Mesendoderm (in vitro differentiated cells): Measurements from ENCODE around the gene FGFBP3. TPM values are rescaled to one million over a fixed set of nuclear protein-coding genes. Genes with fewer than 3 reads are reported as not detected.
A peak's percentile ranks its signal among the peaks of the same experiment; 100 is the strongest.

Experiments
- DNase-seq: peaks from one replicate; pipeline ENCODE4 v3.0.0; 2013
- H2AK5ac ChIP-seq: 2 replicates; pipeline ENCODE4 v1.6.1; 2013; ENCODE audit warnings: low read length, inconsistent platforms
- H2BK120ac ChIP-seq: 2 replicates; pipeline ENCODE4 v1.6.1; 2013; ENCODE audit warnings: low read depth, mild to moderate bottlenecking, low read length, moderate library complexity, mixed read lengths
- H2BK15ac ChIP-seq: replicated peaks from 2 replicates; pipeline ENCODE4 v1.6.1; 2013; ENCODE audit warnings: low read depth, mild to moderate bottlenecking, moderate library complexity
- H2BK5ac ChIP-seq: 2 replicates; pipeline ENCODE4 v1.6.1; 2013; ENCODE audit warnings: low read length, inconsistent platforms
- H3K18ac ChIP-seq: 2 replicates; pipeline ENCODE4 v1.6.1; 2013; ENCODE audit warnings: mild to moderate bottlenecking, low read length, mixed read lengths
- H3K23ac ChIP-seq: one replicate; pipeline ENCODE4 v1.6.1; 2013; ENCODE audit warnings: low read length
- H3K27ac ChIP-seq: 2 replicates; pipeline ENCODE4 v1.5.1; 2013; ENCODE audit warnings: low read depth, mild to moderate bottlenecking, inconsistent platforms, low read length, moderate library complexity
- H3K27me3 ChIP-seq: 2 replicates; pipeline ENCODE4 v1.6.1; 2013; ENCODE audit warnings: low read length, control low read depth, mild to moderate bottlenecking, inconsistent platforms; ENCODE audit not compliant: insufficient read depth, poor library complexity
- H3K36me3 ChIP-seq: 2 replicates; pipeline ENCODE4 v1.6.1; 2013; ENCODE audit warnings: low read length, inconsistent platforms; ENCODE audit not compliant: control insufficient read depth, insufficient read depth
- H3K4ac ChIP-seq: one replicate; pipeline ENCODE4 v1.6.1; 2013; ENCODE audit warnings: low read depth, mild to moderate bottlenecking, low read length, moderate library complexity
- H3K4me1 ChIP-seq: 2 replicates; pipeline ENCODE4 v1.6.1; 2013; ENCODE audit warnings: low read depth, low read length, inconsistent platforms; ENCODE audit not compliant: control insufficient read depth
- H3K4me2 ChIP-seq: 2 replicates; pipeline ENCODE4 v1.6.1; 2013; ENCODE audit warnings: low read length
- H3K4me3 ChIP-seq: 2 replicates; pipeline ENCODE4 v1.5.1; 2013; ENCODE audit warnings: mild to moderate bottlenecking, low read length
- H3K56ac ChIP-seq: one replicate; pipeline ENCODE4 v1.6.1; 2013; ENCODE audit warnings: low read length
- H3K79me1 ChIP-seq: 2 replicates; pipeline ENCODE4 v1.6.1; 2013; ENCODE audit warnings: low read length, inconsistent platforms
- H3K79me2 ChIP-seq: 2 replicates; pipeline ENCODE4 v1.6.1; 2013; ENCODE audit warnings: mild to moderate bottlenecking, low read length; ENCODE audit not compliant: control insufficient read depth, insufficient read depth
- H3K9ac ChIP-seq: 2 replicates; pipeline ENCODE4 v1.6.1; 2013; ENCODE audit warnings: low read length, inconsistent platforms
- H4K5ac ChIP-seq: one replicate; pipeline ENCODE4 v1.6.1; 2013; ENCODE audit warnings: low read length
- H4K8ac ChIP-seq: one replicate; pipeline ENCODE4 v1.6.1; 2013; ENCODE audit warnings: low read depth, mild to moderate bottlenecking, control low read depth, low read length, moderate library complexity
- WGBS: extraction: QIAGEN DNeasy Blood & Tissue Kit; methylation state at CpG from one replicate; pipeline ENCODE4 v1.1.7; 2013; ENCODE audit warnings: low lambda C conversion rate, missing lambda C conversion rate; ENCODE audit not compliant: insufficient coverage; ENCODE audit errors: extremely low coverage; 5-methylcytosine and 5-hydroxymethylcytosine counted together
- small RNA-seq: library from polyadenylated mRNA; stranded (forward); fragments of <200 nt; extraction: miRNeasy Mini kit (QIAGEN cat#:217004); gene quantifications from one replicate; pipeline ENCODE3, GENCODE V24; 2013; ENCODE audit not compliant: insufficient read depth

Gene FGFBP3

GRCh38 chr10:91860885-91861284 is 48.4 kb downstream of the FGFBP3 start:
- no peak overlapping the region for H3K4ac ChIP-seq
- no peak overlapping the region for H3K27ac ChIP-seq
- no peaks in the 10 kb centered on the region for H3K79me1 ChIP-seq
- no peak overlapping the region for H3K23ac ChIP-seq
- H3K27me3 ChIP-seq = no peaks in the 10 kb centered on the region
- no peak overlapping the region for H3K9ac ChIP-seq
- no peak overlapping the region for H2BK15ac ChIP-seq
- no peak overlapping the region for H2BK5ac ChIP-seq
- H3K79me2 ChIP-seq = no peaks in the 10 kb centered on the region
- H4K5ac ChIP-seq = no peak overlapping the region
- no CpG with 5 or more reads among the region's 1 CpG for WGBS
- no peaks in the 10 kb centered on the region for H3K4me1 ChIP-seq
- H3K56ac ChIP-seq = no peak overlapping the region
- no peak for DNase-seq
- H3K4me2 ChIP-seq = no peak overlapping the region
- no peak overlapping the region for H2AK5ac ChIP-seq
- no peak overlapping the region for H2BK120ac ChIP-seq
- no peak overlapping the region for H4K8ac ChIP-seq
- H3K18ac ChIP-seq = no peak overlapping the region
- H3K4me3 ChIP-seq = no peak overlapping the region
- H3K36me3 ChIP-seq = no peaks in the 10 kb centered on the region

GRCh38 chr10:91856637-91857036 is 52.6 kb downstream of the FGFBP3 start:
- Histone ChIP-seq H2BK15ac (no peak overlapping the region), H3K56ac (no peak overlapping the region), H3K36me3 (no peaks in the 10 kb centered on the region), H3K27ac (no peak overlapping the region), H4K8ac (no peak overlapping the region), H3K27me3 (no peaks in the 10 kb centered on the region), H2BK5ac (no peak overlapping the region), H3K79me2 (no peaks in the 10 kb centered on the region), H4K5ac (no peak overlapping the region), H3K18ac (no peak overlapping the region), H3K4me3 (no peak overlapping the region), H2AK5ac (no peak overlapping the region), H3K4me2 (no peak overlapping the region), H3K4me1 (no peaks in the 10 kb centered on the region), H3K23ac (no peak overlapping the region), H3K4ac (no peak overlapping the region), H2BK120ac (no peak overlapping the region), H3K79me1 (no peaks in the 10 kb centered on the region), H3K9ac (no peak overlapping the region)
- peak; percentile 38 for DNase-seq
- WGBS = 100% methylated on average over 2 of the region's 6 CpGs

Small RNA genes within 50 kb of the gene (small RNA-seq; reads per million reads assigned to genes)
- not detected for gene AL359198.2
